SU-DHL-6 (cell line): ENCODE data around the gene SFRP5.

Source experiments
- EZH2phosphoT487 ChIP-seq: fragments of 200-600 bp; sonication (generic), shearing (Covaris generic); conservative IDR thresholded peaks from 2 replicates; pipeline ENCODE4 v1.6.1; 2018; ENCODE audit warnings: mild to moderate bottlenecking, antibody characterized with exemption, low read length, moderate library complexity, mixed read lengths
- TF ChIP-seq, protein P1 (sequence below): fragments of 200-600 bp; sonication (generic); IDR thresholded peaks from one replicate; pipeline ENCODE4 v1.5.1; 2017; ENCODE audit warnings: antibody characterized with exemption, mild to moderate bottlenecking, low read length, moderate library complexity; ENCODE audit not compliant: insufficient read depth, poor library complexity, severe bottlenecking

DNA sequence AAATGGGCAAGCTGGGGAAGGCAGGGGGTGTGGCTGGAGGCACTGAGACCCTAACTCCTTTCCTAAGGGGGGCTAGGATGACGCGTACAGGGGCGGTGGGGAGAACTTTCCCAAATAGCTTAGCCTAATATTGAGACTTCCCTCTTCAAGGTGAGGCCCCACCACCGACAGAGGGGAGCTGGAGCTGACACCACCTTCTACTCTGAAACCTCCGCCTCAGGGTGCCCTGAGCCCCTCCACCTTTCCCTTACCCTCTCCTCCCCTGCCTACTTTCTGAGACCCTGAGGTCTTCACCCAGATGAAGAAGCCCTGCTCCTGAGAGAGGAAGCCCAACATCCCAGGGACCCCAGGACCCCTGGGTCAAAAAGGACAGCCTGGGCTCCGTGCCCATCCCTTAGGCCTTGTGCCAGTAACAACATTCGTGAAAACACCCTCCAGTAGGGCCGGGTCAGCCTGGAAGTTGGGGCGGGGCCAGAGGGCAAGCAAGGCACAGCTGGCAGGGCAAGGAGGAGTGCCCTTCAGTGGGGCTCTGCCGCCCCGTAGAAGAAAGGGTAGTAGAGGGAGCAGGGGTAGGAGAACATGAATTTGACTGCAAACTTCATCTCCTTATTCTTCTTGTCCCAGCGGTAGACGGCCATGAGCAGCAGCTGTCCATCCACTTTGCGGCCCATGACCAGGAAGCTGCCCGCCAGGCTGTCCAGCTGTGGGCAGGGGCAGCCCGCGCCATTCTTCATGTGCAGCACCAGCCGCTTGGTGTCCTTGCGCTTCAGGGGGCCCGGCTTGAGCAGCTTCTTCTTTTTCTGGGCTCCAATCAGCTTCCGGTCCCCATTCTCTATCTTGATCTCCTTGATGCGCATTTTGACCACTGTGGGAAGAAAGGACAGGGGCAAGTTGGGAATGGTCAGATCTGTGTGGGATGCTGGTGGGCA, 4.5 kb downstream of the SFRP5 start:
- TF ChIP-seq, protein P1, sequence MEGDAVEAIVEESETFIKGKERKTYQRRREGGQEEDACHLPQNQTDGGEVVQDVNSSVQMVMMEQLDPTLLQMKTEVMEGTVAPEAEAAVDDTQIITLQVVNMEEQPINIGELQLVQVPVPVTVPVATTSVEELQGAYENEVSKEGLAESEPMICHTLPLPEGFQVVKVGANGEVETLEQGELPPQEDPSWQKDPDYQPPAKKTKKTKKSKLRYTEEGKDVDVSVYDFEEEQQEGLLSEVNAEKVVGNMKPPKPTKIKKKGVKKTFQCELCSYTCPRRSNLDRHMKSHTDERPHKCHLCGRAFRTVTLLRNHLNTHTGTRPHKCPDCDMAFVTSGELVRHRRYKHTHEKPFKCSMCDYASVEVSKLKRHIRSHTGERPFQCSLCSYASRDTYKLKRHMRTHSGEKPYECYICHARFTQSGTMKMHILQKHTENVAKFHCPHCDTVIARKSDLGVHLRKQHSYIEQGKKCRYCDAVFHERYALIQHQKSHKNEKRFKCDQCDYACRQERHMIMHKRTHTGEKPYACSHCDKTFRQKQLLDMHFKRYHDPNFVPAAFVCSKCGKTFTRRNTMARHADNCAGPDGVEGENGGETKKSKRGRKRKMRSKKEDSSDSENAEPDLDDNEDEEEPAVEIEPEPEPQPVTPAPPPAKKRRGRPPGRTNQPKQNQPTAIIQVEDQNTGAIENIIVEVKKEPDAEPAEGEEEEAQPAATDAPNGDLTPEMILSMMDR, result no peak
- TF ChIP-seq EZH2phosphoT487, result no peak
